OCI-LY1 (cell line): ENCODE measurements around the gene TRDMT1.

ENCODE experiments used
- H2AFZ ChIP-seq: fragments of 200-600 bp; sonication (generic), shearing (Covaris generic); 2 replicates; pipeline ENCODE4 v1.6.0; 2014; ENCODE audit warnings: antibody characterized with exemption, mild to moderate bottlenecking, low read length
- H3F3A ChIP-seq: fragments of 200-600 bp; sonication (generic), shearing (Covaris generic); 2 replicates; pipeline ENCODE4 v1.6.0; 2014; ENCODE audit warnings: mild to moderate bottlenecking, antibody characterized with exemption, low read length, moderate library complexity; ENCODE audit not compliant: insufficient read depth
- H3K27ac ChIP-seq: fragments of 200-600 bp; sonication (generic); 2 replicates; pipeline ENCODE4 v1.5.1; 2014; ENCODE audit warnings: low read length, mixed run types, mild to moderate bottlenecking, low read depth; ENCODE audit not compliant: poor library complexity, severe bottlenecking
- H3K27me3 ChIP-seq: fragments of 200-600 bp; sonication (generic); 2 replicates; pipeline ENCODE4 v1.6.0; 2014; ENCODE audit warnings: antibody characterized with exemption, mild to moderate bottlenecking, low read length, moderate library complexity; ENCODE audit not compliant: insufficient read depth
- H3K36me3 ChIP-seq: fragments of 200-600 bp; sonication (generic); 2 replicates; pipeline ENCODE4 v1.6.1; 2014; ENCODE audit warnings: mild to moderate bottlenecking, antibody characterized with exemption, low read length, moderate library complexity, mixed read lengths; ENCODE audit not compliant: insufficient read depth
- H3K4me1 ChIP-seq: fragments of 200-600 bp; sonication (generic); 2 replicates; pipeline ENCODE4 v1.5.1; 2014; ENCODE audit warnings: mild to moderate bottlenecking, low read length, moderate library complexity; ENCODE audit not compliant: insufficient read depth, severe bottlenecking
- H3K4me2 ChIP-seq: fragments of 200-600 bp; sonication (generic), shearing (Covaris generic); 2 replicates; pipeline ENCODE4 v1.6.1; 2014; ENCODE audit warnings: low read length
- H3K4me3 ChIP-seq: fragments of 200-600 bp; sonication (generic); 2 replicates; pipeline ENCODE4 v1.5.1; 2014; ENCODE audit warnings: low read length, low read depth, mild to moderate bottlenecking, mixed read lengths; ENCODE audit not compliant: poor library complexity, severe bottlenecking
- H3K79me2 ChIP-seq: fragments of 200-600 bp; shearing (Covaris generic); 2 replicates; pipeline ENCODE4 v1.6.1; 2016; ENCODE audit warnings: mixed run types, low read length, mixed read lengths; ENCODE audit not compliant: insufficient read depth
- H3K9ac ChIP-seq: fragments of 200-600 bp; sonication (generic), shearing (Covaris generic); 2 replicates; pipeline ENCODE4 v1.6.1; 2014; ENCODE audit warnings: mild to moderate bottlenecking, low read length, mixed read lengths
- H3K9me2 ChIP-seq: fragments of 200-600 bp; sonication (generic), shearing (Covaris generic); 2 replicates; pipeline ENCODE4 v1.6.1; 2014; ENCODE audit warnings: low read depth, mild to moderate bottlenecking, low read length, mixed read lengths
- H3K9me3 ChIP-seq: fragments of 200-600 bp; shearing (Covaris generic); 2 replicates; pipeline ENCODE4 v1.6.1; 2014; ENCODE audit warnings: low read length, mixed read lengths
- H4K20me1 ChIP-seq: fragments of 200-600 bp; sonication (generic), shearing (Covaris generic); 2 replicates; pipeline ENCODE4 v1.6.0; 2016; ENCODE audit warnings: mild to moderate bottlenecking, low read length; ENCODE audit not compliant: insufficient read depth
- CTCF ChIP-seq: fragments of 200-600 bp; sonication (generic), shearing (Covaris generic); IDR thresholded peaks from 2 replicates; pipeline ENCODE4 v1.5.1; 2017; ENCODE audit warnings: mild to moderate bottlenecking, antibody characterized with exemption, low read length, moderate library complexity, mixed read lengths
- EZH2 ChIP-seq: fragments of 200-600 bp; sonication (generic), shearing (Covaris generic); IDR thresholded peaks from 2 replicates; pipeline ENCODE4 v1.8.0; 2017; ENCODE audit warnings: borderline replicate concordance, mixed run types, mild to moderate bottlenecking, antibody characterized with exemption, low read length, moderate library complexity, mixed read lengths

Gene TRDMT1

DNA sequence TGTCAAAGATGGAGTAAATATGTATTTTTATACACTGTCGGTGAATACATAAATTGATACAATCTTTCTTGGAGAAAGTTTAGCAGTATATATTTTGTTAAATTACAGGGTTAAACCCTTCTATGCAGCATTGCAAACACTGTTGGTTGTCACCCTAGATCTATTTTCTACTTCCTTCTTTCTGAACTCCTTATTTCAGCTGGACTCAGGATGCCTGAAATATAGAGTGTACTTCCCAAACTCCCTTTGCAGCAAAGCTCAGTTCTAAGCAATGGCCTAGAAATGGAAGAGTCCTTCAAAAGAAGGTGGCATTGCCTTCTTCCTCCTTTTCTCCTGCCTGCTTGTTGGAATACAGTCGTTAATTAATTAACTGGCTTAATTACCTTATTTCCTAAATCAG is 92.4 kb downstream of the TRDMT1 start:
- H2AFZ ChIP-seq: no peak overlapping the region
- no peaks in the 10 kb centered on the region for H3K9me2 ChIP-seq
- H3K9me3 ChIP-seq: no peaks in the 10 kb centered on the region
- no peaks in the 10 kb centered on the region for H3K79me2 ChIP-seq
- H3K4me3 ChIP-seq: no peak overlapping the region
- H3K27ac ChIP-seq: no peak overlapping the region
- H3K4me2 ChIP-seq: no peak overlapping the region
- no peaks in the 10 kb centered on the region for H3K36me3 ChIP-seq
- H3K4me1 ChIP-seq: no peaks in the 10 kb centered on the region
- H3K9ac ChIP-seq: no peak overlapping the region
- no peaks in the 10 kb centered on the region for H4K20me1 ChIP-seq
- no peak for TF ChIP-seq EZH2
- no peak for TF ChIP-seq CTCF
- no peaks in the 10 kb centered on the region for H3F3A ChIP-seq
- no peaks in the 10 kb centered on the region for H3K27me3 ChIP-seq

GRCh38 chr10:17106991-17107390 is 94.5 kb downstream of the TRDMT1 start:
- H3K4me3 ChIP-seq: no peak overlapping the region
- no peaks in the 10 kb centered on the region for H3K79me2 ChIP-seq
- no peak overlapping the region for H3K4me2 ChIP-seq
- no peaks in the 10 kb centered on the region for H3F3A ChIP-seq
- no peak overlapping the region for H3K27ac ChIP-seq
- no peaks in the 10 kb centered on the region for H4K20me1 ChIP-seq
- H3K36me3 ChIP-seq: no peaks in the 10 kb centered on the region
- no peaks in the 10 kb centered on the region for H3K4me1 ChIP-seq
- no peaks in the 10 kb centered on the region for H3K9me3 ChIP-seq
- H3K9me2 ChIP-seq: no peaks in the 10 kb centered on the region
- no peak overlapping the region for H2AFZ ChIP-seq
- H3K9ac ChIP-seq: no peak overlapping the region
- TF ChIP-seq CTCF (no peak), EZH2 (no peak)
- H3K27me3 ChIP-seq: no peaks in the 10 kb centered on the region

DNA sequence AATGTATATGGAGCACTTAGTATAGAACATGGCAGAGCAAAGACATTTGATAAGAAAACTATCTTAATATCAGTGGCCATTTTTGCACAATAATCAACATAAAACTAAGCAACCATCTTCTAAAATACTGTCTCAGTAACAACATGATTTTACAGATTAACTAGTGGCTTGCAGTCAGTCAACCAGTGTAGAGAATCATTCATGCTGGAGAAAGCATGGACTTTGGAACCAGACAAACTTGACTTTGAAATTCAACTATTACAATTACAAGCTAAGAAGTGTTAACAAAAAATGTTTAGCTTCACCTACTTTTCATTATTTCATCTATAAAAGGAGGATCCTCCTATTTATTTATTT is 99.6 kb downstream of the TRDMT1 start:
- no peaks in the 10 kb centered on the region for H4K20me1 ChIP-seq
- no peaks in the 10 kb centered on the region for H3K4me1 ChIP-seq
- H3K9me2 ChIP-seq: no peaks in the 10 kb centered on the region
- TF ChIP-seq EZH2 (no peak), CTCF (no peak)
- no peak overlapping the region for H2AFZ ChIP-seq
- H3K27ac ChIP-seq: no peak overlapping the region
- no peaks in the 10 kb centered on the region for H3K27me3 ChIP-seq
- H3K9ac ChIP-seq: no peak overlapping the region
- H3F3A ChIP-seq: no peaks in the 10 kb centered on the region
- no peaks in the 10 kb centered on the region for H3K9me3 ChIP-seq
- H3K4me2 ChIP-seq: no peak overlapping the region
- no peak overlapping the region for H3K4me3 ChIP-seq
- H3K36me3 ChIP-seq: no peaks in the 10 kb centered on the region
- H3K79me2 ChIP-seq: no peaks in the 10 kb centered on the region
